OCI-LY3 (cell line): ENCODE results near the gene SCYGR5.
"Not testable (repeated sequence)": the region's sequence is repeated elsewhere in the genome, so short reads cannot be mapped to it uniquely, and the experiment has no call there.

Source experiments
- H2AFZ ChIP-seq: fragments of 200-600, 300-600 bp; shearing (Covaris generic); 2 replicates; pipeline ENCODE4 v1.6.0; 2014; ENCODE audit warnings: antibody characterized with exemption, low read depth, low read length
- H3K27ac ChIP-seq: fragments of 200-600, 300-600 bp; sonication (generic); 2 replicates; pipeline ENCODE4 v1.5.1; 2014; ENCODE audit warnings: mild to moderate bottlenecking, low read length, moderate library complexity, mixed read lengths
- H3K27me3 ChIP-seq: fragments of 200-600, 300-600 bp; sonication (generic); 2 replicates; pipeline ENCODE4 v1.6.1; 2014; ENCODE audit warnings: low read depth, low read length, mixed read lengths
- H3K36me3 ChIP-seq: fragments of 200-600, 300-600 bp; sonication (generic); replicated peaks from 2 replicates; pipeline ENCODE3; 2014; ENCODE audit warnings: low read depth, low read length, mixed read lengths
- H3K4me1 ChIP-seq: fragments of 300-600, 200-600 bp; sonication (generic); 2 replicates; pipeline ENCODE4 v1.6.1; 2014; ENCODE audit warnings: low read length, mixed read lengths
- H3K4me2 ChIP-seq: fragments of 200-600, 300-600 bp; sonication (generic); 2 replicates; pipeline ENCODE4 v1.6.1; 2014; ENCODE audit warnings: low read length, mixed read lengths
- H3K4me3 ChIP-seq: fragments of 300-600, 200-600 bp; sonication (generic); 2 replicates; pipeline ENCODE4 v1.5.1; 2014; ENCODE audit warnings: antibody characterized with exemption, mild to moderate bottlenecking, low read length, moderate library complexity
- H3K79me2 ChIP-seq: fragments of 300-600, 200-600 bp; shearing (Covaris generic); 2 replicates; pipeline ENCODE4 v1.6.1; 2014; ENCODE audit warnings: mild to moderate bottlenecking, low read length, mixed read lengths
- H3K9ac ChIP-seq: fragments of 300-600, 200-600 bp; shearing (Covaris generic); 2 replicates; pipeline ENCODE4 v1.6.0; 2014; ENCODE audit warnings: mild to moderate bottlenecking, low read length, moderate library complexity
- H3K9me3 ChIP-seq: fragments of 200-600, 300-600 bp; shearing (Covaris generic); 2 replicates; pipeline ENCODE4 v1.6.1; 2014; ENCODE audit warnings: low read length, mixed read lengths; ENCODE audit not compliant: insufficient read depth
- H4K20me1 ChIP-seq: fragments of 200-600, 300-600 bp; sonication (generic); 2 replicates; pipeline ENCODE4 v1.6.1; 2016; ENCODE audit warnings: low read length, mixed read lengths; ENCODE audit not compliant: insufficient read depth
- EZH2phosphoT487 ChIP-seq: fragments of 200-600 bp; shearing (Covaris generic); IDR thresholded peaks from 2 replicates; pipeline ENCODE4 v1.6.1; 2018; ENCODE audit warnings: antibody characterized with exemption, mixed run types, low read depth
- TF ChIP-seq, protein P1 (sequence below): fragments of 200-600, 300-600 bp; sonication (generic); IDR thresholded peaks from 2 replicates; pipeline ENCODE4 v1.5.1; 2014; ENCODE audit warnings: antibody characterized with exemption, low read length, low read depth

SCYGR5 gene, protein sequence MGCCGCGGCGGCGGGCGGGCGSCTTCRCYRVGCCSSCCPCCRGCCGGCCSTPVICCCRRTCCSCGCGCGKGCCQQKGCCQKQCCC

DNA sequence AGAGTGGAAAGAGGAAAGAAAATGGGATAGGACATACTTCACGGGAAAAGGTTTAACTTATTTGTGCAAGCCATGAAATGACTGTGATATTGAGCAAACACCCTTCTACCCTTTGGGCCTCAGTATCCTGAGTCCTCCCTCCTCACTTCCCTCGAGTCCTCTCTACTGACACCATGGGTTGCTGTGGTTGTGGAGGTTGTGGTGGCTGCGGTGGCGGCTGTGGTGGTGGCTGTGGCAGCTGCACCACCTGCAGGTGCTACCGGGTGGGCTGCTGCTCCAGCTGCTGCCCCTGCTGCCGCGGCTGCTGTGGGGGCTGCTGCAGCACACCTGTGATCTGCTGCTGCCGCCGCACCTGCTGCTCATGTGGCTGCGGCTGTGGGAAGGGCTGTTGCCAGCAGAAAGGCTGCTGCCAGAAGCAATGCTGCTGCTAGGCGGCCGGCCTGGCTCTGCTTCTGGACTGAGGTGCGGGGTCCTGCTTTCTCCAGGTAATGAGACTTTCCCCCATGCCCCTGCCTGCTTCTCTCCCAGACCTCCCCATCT lies at the start of gene SCYGR5:
Gene SCYGR5 (plus strand): TSS at position 174 of the 540 bp plus-strand sequence. CDS start 0 bp downstream, at position 174.
- H4K20me1 ChIP-seq, H3K79me2 ChIP-seq, H3K9ac ChIP-seq, H3K36me3 ChIP-seq, H3K27ac ChIP-seq, H3K4me2 ChIP-seq, H3K4me1 ChIP-seq, H3K4me3 ChIP-seq, H3K9me3 ChIP-seq, H3K27me3 ChIP-seq, H2AFZ ChIP-seq: not testable (repeated sequence)

DNA sequence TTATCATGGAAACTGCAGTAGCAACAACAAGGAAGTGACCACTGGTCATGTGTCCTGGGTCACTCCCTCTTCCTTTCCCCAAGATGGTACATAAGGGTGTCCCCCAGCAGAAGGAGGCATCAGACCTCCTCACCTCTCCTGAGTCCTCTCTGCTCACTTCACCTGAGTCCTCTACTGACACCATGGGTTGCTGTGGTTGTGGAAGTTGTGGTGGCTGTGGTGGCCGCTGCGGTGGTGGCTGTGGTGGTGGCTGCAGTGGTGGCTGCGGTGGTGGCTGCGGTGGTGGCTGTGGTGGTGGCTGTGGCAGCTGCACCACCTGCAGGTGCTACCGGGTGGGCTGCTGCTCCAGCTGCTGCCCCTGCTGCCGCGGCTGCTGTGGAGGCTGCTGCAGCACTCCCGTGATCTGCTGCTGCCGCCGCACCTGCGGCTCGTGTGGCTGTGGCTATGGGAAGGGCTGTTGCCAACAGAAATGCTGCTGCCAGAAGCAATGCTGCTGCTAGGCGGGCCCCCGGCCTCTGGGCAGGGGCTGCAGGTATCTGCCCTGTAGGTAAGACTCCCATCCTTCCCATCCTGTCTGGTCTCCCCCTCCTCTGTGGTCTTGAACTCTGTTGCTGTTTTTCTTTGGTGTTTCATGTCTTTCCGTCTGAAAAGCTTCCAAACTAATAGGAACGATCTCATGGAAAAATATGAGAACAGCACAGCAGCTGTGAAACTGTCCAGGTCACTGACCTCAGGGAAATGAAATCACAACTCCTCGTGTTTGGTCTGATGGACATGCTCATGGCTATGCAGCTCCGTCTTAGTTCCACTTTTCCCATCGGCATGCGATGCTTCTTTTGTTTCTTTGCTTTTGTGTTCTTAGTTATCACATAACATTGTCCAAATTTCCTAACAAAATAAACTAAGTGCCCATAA lies 49.0 kb upstream of the SCYGR5 start, which contains the start of gene SCYGR4:
Gene SCYGR4 (plus strand): TSS at position 183 of the 915 bp plus-strand sequence. CDS start 0 bp downstream, at position 183.
- peaks cover 24% of the 10 kb centered on the region for H3K27me3 ChIP-seq
- H3K27ac ChIP-seq: no peak within 1 kb of the TSS
- H4K20me1 ChIP-seq: no peaks in the 10 kb centered on the region
- no peaks in the 10 kb centered on the region for H3K9me3 ChIP-seq
- H3K4me2 ChIP-seq: no peak within 1 kb of the TSS
- H2AFZ ChIP-seq: no peak within 1 kb of the TSS
- H3K4me1 ChIP-seq: peaks cover 31% of the 10 kb centered on the region
- H3K9ac ChIP-seq: no peak within 1 kb of the TSS
- TF ChIP-seq EZH2phosphoT487: no peak
- TF ChIP-seq, protein P1, sequence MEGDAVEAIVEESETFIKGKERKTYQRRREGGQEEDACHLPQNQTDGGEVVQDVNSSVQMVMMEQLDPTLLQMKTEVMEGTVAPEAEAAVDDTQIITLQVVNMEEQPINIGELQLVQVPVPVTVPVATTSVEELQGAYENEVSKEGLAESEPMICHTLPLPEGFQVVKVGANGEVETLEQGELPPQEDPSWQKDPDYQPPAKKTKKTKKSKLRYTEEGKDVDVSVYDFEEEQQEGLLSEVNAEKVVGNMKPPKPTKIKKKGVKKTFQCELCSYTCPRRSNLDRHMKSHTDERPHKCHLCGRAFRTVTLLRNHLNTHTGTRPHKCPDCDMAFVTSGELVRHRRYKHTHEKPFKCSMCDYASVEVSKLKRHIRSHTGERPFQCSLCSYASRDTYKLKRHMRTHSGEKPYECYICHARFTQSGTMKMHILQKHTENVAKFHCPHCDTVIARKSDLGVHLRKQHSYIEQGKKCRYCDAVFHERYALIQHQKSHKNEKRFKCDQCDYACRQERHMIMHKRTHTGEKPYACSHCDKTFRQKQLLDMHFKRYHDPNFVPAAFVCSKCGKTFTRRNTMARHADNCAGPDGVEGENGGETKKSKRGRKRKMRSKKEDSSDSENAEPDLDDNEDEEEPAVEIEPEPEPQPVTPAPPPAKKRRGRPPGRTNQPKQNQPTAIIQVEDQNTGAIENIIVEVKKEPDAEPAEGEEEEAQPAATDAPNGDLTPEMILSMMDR: no peak
- no peaks in the 10 kb centered on the region for H3K79me2 ChIP-seq
- no peak within 1 kb of the TSS for H3K4me3 ChIP-seq
- H3K36me3 ChIP-seq: no peaks in the 10 kb centered on the region

DNA sequence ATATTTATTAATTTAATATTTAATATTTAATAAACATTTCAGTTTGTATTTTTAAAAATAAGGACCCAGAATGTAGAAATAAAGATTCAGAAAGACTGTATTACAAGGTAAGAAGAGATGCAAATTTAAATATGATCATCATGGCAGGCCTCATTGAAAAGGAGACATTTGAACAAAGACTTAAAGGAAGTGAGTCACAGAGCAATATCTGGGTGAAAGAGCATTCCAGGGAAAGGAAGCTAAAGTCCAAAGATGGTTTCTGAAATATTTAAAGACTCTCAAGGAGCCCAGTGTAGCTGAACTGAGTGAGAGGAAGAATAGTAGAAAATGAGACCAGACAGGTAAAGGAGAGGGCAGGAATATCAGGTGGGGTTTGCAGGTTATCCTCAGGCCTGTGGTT lies 43.4 kb upstream of the SCYGR5 start:
- Histone ChIP-seq H3K27me3 (no peaks in the 10 kb centered on the region), H3K9ac (no peak overlapping the region), H3K4me1 (peaks cover 22% of the 10 kb centered on the region), H3K79me2 (no peaks in the 10 kb centered on the region), H4K20me1 (no peaks in the 10 kb centered on the region), H2AFZ (no peak overlapping the region), H3K4me3 (no peak overlapping the region), H3K9me3 (no peaks in the 10 kb centered on the region), H3K27ac (no peak overlapping the region), H3K4me2 (no peak overlapping the region), H3K36me3 (no peaks in the 10 kb centered on the region)
- no peak for TF ChIP-seq EZH2phosphoT487
- TF ChIP-seq, protein P1: no peak

DNA sequence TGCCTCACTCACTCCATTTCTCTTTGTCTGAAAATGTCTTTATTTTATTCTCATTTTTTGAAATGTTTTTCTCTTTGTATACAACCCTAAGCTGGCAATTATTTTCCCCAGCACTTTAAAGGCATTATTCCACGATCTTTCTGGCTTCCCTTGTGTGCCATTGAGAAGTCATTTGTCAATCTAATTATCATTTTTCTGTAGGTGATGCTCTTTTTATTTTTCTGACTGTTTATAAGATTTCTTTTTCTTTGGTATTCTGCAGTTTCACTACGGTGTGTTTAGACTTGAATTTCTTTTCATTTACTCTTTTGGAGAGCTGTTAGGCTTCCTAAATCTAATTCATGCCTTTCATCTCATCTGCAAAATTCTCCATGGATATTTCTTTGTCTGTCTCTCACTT lies 41.2 kb upstream of the SCYGR5 start:
- TF ChIP-seq, protein P1: no peak
- TF ChIP-seq EZH2phosphoT487: no peak
- H3K4me2 ChIP-seq: no peak overlapping the region
- H2AFZ ChIP-seq: no peak overlapping the region

More for the DNA sequence above, 41.2 kb upstream of the SCYGR5 start:
- H3K27me3 ChIP-seq: peaks cover 8% of the 10 kb centered on the region
- H3K4me1 ChIP-seq: peaks cover 14% of the 10 kb centered on the region
- H3K79me2 ChIP-seq: no peaks in the 10 kb centered on the region
- no peak overlapping the region for H3K9ac ChIP-seq
- no peaks in the 10 kb centered on the region for H3K36me3 ChIP-seq
- H3K27ac ChIP-seq: no peak overlapping the region
- no peak overlapping the region for H3K4me3 ChIP-seq
- no peaks in the 10 kb centered on the region for H3K9me3 ChIP-seq
- no peaks in the 10 kb centered on the region for H4K20me1 ChIP-seq
